Kidney glomerular epithelial cell (primary cell): ENCODE results near the gene TAS2R41.

Experiments used
- DNase-seq: peaks from one replicate; lab custom pipeline; 2025; lab: John Stamatoyannopoulos, UW

Gene TAS2R41

DNA sequence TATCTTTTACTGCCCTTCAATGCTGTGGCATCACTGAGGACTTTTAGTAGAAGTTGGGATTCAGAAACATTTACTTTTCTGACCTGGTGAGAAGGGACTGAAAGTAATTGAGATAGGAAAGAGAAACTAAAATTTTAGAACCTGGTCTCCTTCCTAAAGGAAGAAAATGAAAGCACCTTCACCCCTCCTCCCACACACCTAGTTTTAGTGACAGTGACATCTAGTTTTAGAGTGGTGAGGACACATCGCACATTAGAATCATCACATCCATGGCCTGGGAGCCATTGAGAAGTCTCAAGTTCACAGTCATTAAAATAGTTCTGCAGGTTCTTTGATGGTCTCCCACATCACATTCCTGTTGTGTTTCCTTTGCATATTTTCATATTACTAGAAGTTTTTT, 16.1 kb downstream of the TAS2R41 start:
- DNase-seq = no peak

DNA sequence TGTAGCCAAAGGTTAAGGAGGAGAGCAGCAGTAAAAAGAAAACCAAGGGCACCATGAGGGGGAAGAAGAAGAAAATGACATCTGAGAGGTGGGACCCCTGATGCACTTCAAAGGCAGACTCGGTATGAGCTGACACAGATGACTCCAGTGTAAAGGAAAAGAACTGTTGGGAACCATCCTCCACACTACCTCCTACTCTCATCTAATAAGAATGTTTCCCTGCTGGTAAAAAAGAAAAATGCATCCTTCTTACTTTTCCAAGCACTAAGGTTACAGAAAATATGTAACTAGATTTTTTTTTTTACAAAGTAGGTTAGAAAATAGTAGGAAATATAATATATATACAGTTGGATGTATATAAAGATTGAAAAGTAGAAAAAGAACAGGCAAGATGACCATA, 16.9 kb downstream of the TAS2R41 start:
- no peak for DNase-seq

DNA sequence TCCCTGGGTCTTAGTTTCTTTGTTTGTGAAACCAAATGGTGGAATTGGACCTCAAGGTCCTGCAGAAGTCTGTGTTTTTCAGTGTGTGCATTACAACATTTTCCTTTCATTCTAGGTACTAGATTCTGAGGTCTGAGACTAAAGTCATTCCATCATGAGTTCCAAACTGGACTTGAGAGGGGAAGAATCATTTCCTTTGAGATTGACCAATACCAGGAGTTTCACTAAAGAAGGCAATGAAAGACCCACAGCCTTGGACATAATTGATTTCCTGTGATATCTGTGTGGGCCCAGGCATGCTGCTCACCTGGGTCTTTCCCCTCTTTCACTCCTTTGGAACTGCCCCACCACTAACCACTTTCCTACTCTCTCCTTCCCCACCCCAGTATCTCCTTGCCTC, 18.2 kb downstream of the TAS2R41 start:
- DNase-seq = no peak

DNA sequence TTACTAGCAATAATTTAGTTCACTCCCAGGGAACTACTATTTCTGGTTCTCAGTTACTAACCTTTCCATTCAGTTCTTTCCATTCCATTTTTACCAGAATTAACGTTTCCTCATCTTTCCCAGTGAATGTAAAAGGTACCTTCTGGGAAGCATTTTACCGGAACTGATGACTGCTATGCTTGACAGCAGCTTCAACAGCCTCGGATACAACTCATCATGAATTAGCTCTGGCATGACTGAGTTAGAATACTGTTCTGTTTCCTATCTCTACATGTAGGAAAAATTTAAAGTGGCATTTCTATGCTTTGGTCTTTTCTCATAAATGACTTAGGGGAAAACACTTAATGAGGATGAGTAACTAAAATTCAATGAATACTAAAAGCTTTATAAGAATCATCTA, 18.6 kb downstream of the TAS2R41 start:
- no peak for DNase-seq

DNA sequence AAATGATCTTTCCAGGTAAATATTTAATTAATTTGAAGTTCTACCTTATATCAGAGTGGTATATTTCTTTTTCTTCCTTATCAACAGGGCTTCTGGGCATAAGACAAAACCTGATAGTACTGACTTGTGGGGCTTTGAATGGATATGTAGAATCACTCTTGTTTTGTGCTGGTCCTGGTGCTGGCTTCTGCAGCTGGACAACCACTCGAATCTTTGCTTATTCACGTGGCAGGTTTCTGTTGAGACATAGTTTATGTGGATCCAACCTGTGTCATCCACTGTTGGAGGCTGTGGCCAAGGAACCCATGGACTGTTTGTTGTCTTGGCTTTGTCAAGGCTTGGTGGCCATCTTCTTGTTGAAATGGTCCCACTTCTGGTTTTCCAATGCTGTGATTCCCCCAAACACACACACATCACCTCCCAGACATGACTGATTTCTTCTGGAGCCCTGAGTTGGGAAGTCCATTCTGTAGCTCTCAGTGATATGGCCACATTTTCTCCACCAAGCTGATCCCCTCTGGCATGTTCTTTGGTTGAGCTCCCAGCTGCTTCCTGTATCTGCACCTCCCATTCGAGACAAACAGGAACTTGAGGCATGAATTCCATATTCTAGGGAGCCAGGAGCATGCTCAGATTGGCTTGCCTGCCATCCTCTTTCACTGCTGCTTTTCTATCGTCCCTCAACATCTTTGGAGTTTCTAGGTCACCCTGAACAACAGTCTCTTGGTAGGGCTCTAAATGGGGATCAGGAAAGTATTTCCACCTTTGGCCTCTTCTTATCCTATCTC, 19.5 kb downstream of the TAS2R41 start:
- no peak for DNase-seq

DNA sequence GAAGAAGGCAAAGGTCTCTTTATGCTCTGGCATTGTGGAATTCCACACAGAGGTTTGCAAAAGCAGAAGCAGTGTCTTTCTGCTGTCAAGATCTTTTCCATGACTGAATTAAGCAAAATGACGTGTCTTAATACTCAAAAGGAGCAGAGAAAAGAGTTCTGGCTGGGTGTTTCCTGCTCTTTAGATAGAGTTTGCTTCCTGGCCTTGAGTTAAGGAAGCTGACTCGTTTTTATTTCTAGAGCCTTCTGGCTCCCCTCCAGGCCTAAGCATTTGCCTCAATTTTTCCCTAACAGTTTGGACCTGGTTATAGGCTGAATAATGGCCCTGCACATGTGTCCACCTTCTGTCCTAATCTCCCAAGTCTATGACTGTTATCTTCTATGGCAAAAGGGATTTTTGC, 21.6 kb downstream of the TAS2R41 start:
- no peak for DNase-seq

DNA sequence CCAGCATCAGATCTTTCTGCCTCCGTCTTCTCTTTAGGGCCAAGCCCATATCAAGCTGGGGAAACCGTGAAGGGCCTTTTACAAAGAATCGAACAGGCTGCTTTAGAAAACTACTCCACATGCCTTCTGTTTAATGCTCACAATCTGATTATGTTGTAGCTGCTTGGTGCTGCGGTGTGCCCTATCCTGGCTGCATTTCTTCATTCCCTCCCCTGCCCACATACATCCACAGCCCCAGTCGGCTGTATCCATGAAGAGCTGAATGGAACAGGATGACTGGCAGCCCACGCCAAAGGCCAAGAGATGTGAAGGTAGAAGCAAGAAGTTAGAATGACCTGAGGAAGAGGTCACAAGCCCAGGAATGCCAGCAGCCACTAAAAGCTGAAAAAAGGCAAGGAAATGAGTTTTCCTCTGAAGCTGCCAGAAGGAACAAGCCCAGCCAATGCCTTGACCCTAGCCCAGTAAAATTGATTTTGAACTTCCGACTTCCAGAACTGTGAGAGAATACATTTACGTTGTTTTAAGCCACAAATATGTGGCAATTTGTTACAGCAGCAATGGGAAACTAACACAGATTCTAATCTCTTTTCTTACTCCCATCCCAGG, 22.2 kb downstream of the TAS2R41 start:
- DNase-seq = no peak

DNA sequence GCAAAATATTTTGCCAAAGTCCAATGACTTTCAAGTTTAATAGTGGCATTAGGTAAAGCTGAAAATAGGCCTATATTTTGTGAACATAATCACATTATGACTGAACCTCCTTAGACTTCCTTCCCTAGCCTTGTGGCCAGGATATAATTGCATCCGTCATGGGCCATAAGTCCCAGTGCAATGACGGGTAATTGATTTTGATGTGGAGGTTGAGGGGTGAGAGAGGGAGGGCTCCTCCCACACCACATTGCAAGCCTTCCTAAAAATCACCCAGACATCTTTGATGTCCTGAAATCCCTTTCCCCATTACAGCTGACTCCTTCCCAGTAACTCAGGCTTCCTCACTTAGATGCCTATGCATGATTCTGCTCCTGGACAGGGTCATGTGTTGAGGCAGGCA, 25.6 kb downstream of the TAS2R41 start:
- DNase-seq = no peak

DNA sequence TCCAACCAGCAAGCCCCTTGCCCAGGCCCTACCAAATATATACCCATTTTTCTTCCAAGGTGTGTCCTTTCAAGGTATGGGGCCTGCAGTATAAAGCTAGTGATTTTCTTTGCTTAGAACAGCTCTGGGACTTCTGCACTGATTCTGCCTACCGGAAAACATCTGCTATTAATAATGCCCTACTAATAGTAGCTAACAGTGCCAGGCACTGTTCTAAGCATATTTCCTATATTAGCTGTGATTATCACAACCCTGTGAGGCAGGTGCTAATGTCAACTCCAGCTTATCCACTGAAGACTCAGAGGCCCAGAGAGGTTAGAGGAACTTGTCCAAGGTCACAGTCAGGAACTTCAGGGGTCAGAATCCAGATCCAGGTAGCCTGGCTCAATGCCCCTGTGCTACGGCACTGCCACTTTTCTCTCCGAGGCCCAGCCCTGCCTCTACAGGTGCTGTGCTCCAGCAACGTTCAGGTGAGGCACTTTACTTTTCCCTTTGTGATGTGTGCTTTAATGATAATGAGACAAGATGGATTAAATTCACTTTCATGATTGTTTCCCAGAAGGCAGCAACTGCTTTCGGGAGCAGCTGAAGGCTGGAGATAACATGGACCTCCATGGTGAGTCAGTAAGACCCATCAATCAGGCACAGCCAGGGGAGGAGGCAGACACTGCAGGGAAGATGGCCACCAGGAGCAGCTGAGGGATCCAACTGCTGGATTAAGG, 26.7 kb downstream of the TAS2R41 start:
- no peak for DNase-seq

DNA sequence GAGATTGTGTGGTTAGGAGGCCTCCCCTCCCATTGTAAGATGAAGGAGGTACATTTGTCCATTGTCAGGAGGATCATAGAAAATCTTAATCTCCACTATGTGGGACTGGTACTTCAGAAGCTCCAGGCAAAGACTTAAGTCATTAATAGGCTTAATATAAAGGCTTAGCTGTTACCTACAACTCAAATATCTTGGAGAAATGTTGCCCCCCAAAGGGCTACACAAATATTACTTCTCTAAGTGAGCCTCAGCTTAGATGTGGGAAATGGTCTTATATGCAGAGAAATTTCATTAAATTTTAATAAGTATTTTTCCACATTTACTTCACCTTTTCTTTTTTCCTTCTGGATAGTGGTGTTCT, 27.2 kb downstream of the TAS2R41 start:
- no peak for DNase-seq

DNA sequence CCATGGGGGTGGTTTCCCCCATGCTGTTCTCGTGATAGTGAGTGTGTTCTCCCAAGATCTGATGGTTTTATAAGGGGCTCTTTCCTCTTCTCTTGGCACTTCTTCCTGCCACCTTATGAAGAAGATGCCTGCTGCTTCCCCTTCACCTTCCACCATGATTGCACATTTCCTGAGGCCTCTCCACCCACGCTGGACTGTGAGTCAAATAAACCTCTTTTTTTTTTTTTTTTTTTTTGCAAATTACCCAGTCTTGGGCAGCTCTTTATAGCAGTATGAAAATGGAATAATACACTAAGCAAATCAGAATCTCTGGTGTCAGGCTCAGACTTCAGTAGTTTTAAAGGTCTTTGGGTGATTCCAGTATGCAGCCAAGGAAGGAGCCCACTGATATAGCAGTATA, 28.2 kb downstream of the TAS2R41 start:
- DNase-seq = no peak

DNA sequence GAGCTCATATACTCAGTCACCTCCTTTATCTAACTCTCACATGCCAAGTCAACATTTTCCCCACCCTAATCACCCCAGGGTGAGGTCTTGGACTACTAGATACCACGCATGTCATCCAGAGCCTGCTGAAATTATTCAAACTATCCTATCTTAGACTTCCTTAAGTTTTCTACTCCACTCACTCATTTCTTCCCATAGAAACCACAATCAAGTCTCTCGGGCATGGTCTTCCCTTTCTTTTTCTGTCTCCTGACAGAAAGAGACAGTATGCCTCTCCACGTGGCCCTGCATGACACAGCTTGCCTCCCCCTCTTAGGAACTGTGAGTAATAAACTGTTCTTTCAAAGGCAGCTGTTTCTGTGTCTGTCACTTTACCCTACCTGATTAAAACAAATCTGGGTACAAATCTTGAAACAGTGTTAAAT, 29.4 kb downstream of the TAS2R41 start:
- no peak for DNase-seq

DNA sequence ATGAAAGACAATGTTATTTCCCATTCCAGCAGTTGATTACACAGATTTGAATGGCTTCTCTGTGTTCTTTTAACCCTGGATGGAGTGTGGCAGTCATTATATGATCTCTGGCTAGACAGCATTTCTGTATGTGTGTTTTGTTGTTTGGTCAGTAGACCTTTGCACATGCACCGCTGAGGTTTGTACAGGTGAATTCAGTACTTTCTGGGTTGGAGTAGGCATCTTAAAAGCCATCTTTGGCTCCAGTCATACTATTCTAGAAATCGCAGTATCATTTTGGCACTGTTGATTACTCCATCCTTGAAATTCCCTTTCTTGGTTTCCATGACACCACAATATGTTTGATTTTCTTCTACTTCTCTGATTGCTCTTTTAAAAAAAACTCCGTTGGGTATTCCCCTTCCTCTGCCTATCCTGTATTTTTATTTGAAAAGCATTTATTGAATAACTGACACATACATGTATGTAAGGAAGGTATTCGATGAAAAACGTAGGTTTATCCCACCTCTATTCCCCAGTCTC, 29.9 kb downstream of the TAS2R41 start:
- no peak for DNase-seq

DNA sequence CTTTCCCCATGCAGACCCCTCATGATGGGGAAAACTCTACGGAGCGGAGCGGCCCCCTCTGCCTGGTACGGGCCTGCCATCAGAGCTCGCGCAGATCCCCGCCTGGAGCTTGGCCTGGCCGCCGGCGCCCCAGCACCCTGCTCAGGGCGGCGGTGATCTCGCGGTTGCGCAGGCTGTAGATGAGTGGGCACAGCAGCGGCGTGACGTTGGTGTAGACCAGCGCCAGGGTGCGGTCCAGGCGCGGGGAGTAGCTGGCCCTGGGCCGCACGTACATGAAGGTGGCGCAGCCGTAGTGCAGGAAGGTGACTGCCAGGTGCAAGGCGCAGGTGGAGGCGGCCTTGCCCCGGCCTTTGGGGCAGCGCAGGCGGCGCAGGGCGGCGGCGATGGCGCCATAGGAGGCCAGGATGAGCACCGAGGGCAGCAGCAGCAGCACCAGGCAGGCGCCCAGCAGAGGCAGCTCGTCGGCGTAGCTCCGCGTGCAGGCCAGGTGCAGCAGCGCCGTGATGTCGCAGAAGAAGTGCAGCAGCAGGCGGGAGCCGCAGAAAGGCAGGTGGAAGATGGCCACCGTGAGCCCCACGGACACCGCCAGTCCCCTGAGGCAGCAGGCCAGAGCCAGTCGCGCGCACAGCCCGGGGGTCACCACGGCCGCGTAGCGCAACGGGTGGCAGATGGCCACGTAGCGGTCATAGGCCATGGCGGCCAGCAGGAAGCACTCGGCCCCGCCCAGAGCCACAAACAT, 33.4 kb downstream of the TAS2R41 start:
- DNase-seq = no peak

DNA sequence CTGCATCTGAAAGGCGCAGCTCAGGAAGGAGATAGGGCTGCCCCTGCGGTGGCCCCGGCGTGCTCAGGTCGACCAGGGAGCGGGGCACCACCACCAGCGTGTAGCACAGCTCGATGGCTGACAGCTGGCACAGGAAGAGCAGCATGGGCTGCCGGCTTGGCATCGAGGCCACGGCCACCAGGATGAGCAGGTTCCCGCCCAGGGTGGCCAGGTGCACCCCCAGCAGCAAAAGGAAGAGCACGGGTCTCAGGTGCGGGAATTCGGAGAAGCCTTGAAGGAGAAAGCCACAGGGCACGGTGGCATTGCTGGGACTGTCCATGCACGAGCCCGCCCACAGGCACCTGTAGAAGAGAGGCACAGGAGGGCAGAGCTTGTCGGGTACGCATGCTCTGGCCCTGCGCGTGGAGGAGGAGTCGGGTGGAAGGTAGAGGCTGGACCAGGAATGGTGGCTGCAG, 33.9 kb downstream of the TAS2R41 start:
- no peak for DNase-seq

DNA sequence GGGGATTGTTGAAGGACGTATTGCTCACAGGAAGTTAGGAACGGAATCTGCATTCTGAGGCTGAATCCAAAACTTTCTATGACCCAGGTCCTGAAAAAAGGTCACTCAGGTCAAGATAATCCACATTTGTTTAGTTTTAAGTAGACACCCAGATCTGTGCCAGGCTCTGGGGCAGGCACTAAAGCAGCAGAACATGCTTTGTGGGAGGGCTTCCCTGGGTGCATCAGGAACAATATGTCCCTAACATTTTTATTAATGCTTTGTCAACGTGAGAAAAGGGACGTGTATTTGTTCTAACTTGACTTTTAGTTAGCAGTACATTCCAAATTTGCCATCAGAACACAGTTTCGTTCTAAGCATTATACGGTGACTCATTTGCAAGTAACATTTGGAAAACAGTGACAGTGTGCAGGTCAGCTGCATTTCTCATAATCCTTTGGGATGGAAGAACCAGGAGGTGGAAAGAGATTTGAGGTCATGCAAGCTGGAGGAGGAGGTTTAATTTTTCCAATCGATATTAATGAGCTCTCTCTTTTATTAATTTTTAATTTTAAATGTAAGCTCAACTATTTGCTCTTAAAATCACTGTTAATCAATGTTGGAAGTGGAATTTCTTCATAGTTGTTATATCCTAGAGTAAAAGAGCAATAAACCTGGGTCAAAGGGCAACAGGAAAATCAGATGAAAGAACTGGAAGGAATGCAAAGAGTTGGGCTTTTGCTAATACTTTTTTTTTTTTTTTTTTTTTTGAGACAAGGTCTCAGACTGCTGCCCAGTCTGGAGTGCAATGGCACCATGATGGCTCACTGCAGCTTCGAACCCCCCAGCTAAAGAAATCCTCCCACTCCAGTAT, 35.0 kb downstream of the TAS2R41 start:
- DNase-seq = no peak

DNA sequence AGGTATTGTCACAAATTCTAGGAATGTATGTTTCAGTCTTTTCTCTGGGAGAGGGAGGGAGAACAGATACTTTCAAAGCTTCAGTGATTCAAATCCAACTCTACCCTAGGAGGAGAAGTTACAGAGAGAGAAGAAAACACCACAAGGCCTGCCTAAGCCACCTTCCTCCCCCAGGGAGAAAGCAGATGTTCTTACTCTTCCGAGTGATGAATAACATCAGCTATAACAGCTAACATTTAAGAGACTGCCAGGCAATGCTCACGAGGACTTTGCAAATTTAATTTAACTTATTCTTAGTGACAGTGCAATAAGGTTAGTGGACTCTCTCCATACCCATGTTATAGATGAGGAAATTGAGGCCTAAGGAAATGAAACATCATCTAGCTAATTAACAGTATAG, 36.8 kb downstream of the TAS2R41 start:
- DNase-seq = no peak

DNA sequence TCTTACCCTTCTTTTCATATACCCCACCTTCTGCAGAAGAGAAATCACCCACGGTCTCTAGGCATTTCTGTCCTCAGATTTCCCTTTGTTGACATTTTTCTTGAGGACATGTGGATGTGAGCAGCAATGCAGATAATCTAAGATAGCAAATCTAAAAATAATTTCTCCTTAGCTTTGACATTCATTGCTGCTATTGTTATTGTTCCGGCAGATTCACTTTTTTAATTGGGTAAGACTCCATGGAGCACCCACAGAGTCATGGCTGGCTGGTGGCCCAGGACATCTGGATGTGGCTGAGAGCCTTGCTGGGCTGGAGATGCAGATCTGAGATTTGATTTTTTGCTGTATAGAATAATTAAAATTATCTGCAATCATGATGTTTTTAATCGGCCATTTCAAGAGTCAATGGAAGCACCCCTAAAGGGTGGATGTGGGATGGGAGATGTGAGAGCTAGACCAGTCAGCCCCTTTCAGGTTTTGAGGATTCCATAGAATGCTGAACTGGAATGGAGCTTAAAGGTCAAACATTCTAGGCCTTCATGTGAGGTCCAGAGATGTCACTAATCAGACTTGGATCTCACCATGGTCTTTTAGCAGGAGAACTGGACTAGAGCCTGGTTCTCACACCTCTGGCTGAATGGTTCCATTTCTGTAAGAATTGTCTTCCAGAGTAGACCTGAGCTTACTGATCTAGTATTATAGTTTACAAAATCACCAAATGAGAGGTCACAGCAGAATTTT, 37.5 kb downstream of the TAS2R41 start:
- DNase-seq = no peak

DNA sequence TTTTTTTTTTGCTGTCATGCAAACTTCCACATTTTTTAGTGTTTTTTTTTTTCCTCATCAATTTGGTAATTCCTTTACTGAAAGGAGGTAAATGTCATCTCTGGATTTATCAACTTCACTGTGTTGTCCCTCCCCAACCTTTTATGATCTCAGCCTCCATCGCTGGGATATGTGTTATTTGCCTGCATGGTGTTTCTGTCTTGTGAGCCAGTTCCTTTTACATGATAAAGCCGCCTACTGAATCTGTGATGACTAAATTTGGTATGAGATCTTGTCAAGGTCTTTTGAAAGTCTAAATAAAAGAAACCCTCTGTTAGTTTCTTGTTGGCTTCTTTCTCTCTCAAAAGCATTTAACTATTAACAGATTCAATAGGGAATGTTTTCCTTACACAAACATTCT, 39.3 kb downstream of the TAS2R41 start:
- DNase-seq = no peak

DNA sequence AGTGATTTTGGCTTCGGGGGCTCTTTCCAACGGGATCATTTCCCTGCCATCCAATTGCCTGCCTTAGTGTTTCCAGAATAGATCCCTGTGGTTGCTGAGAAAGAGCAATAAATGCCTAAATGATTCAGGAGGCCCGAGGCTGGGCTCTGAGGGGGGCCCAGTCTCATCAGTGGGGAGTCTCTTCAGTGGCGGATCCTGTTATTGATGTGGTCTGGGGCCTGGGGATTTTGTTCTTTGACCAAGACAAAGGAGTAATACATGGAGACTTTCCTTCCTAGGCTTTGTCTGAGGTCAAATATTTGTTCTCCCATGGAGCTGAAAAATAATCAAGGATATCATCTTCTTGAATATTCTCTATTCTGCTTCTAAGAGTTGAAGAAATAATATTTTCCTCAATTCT, 40.8 kb downstream of the TAS2R41 start:
- DNase-seq = no peak

DNA sequence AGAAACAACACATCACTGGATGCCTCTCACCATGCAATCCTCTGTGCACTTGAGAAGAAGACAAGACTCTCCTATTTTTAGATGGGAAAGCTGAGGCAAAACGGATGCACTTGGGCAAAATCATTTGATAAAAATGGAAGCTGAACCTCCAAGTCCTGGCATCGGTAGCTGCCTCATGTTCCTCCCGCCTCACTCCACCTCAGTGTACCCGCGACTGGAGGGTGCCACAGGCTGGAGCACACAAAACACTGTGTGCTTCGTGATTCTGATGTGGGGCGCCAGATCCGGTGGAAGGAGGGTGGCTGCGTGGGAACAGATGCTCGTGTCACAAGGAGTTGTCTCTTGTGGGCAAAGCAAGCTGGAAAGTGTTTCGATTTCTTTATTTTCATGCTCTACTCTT, 41.3 kb downstream of the TAS2R41 start:
- no peak for DNase-seq
